HUES6 (cell line): ENCODE data around the gene PCDHB9.
"Not testable (repeated sequence)": the region's sequence is repeated elsewhere in the genome, so short reads cannot be mapped to it uniquely, and the experiment has no call there.

Experiments used
- H3K27ac ChIP-seq: 2 replicates; pipeline ENCODE4 v1.7.0; 2013; ENCODE audit warnings: low read depth, mild to moderate bottlenecking, low read length, inconsistent platforms
- H3K27me3 ChIP-seq: 2 replicates; pipeline ENCODE4 v1.6.1; 2013; ENCODE audit warnings: low read length; ENCODE audit not compliant: control insufficient read depth, insufficient read depth
- H3K36me3 ChIP-seq: 2 replicates; pipeline ENCODE4 v1.6.1; 2013; ENCODE audit warnings: low read length; ENCODE audit not compliant: control insufficient read depth, insufficient read depth
- H3K4me1 ChIP-seq: 2 replicates; pipeline ENCODE4 v1.6.1; 2013; ENCODE audit warnings: low read length; ENCODE audit not compliant: control insufficient read depth, insufficient read depth
- H3K4me3 ChIP-seq: 2 replicates; pipeline ENCODE4 v1.5.1; 2013; ENCODE audit warnings: low read depth, low read length
- H3K9ac ChIP-seq: one replicate; pipeline ENCODE4 v1.6.1; 2013; ENCODE audit warnings: mild to moderate bottlenecking, low read length
- H3K9me3 ChIP-seq: 2 replicates; pipeline ENCODE4 v1.6.1; 2013; ENCODE audit warnings: low read depth, low read length; ENCODE audit not compliant: control insufficient read depth, insufficient read depth

The PCDHB9 gene

DNA sequence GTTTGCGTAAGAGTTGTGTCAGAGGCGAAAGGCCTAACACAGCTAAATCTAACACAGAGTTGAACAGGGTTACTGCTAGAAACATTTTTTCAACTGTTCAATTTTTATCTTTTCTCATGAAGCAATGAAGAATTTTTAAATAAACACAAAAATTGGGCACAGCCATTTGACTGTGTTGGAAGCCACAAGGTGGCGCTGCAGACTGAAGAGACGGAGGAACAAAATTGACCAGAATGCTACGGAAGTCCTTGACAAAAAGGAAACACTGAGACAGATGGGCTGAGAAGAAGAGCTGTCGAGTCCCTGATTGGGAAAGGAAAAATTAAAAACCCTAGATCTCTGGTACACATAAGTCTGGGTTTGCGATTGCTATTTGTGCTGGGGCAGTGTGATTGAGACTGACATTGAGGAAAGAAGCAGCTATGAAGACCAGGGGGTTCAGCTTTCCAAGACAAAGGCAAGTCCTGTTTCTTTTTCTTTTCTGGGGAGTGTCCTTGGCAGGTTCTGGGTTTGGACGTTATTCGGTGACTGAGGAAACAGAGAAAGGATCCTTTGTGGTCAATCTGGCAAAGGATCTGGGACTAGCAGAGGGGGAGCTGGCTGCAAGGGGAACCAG, at the start of gene PCDHB9:
TSS of gene PCDHB9 (plus strand) at position 265 of the 616 bp plus-strand sequence. CDS start at position 423, 158 bp downstream.
- no peak within 1 kb of the TSS for H3K9ac ChIP-seq

DNA sequence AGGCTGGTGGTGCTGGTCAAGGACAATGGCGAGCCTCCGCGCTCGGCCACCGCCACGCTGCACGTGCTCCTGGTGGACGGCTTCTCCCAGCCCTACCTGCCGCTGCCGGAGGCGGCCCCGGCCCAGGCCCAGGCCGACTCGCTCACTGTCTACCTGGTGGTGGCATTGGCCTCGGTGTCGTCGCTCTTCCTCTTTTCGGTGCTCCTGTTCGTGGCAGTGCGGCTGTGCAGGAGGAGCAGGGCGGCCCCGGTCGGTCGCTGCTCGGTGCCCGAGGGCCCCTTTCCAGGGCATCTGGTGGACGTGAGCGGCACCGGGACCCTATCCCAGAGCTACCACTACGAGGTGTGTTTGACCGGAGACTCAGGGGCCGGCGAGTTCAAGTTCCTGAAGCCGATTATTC, 49.6 kb upstream of the PCDHB9 start:
- H3K4me3 ChIP-seq, H3K36me3 ChIP-seq, H3K27ac ChIP-seq, H3K4me1 ChIP-seq, H3K9ac ChIP-seq, H3K27me3 ChIP-seq: not testable (repeated sequence)
- H3K9me3 ChIP-seq, result peaks cover 18% of the 10 kb centered on the region

More for the DNA sequence above, at the start of gene PCDHB9:
- no peaks in the 10 kb centered on the region for H3K36me3 ChIP-seq
- H3K4me1 ChIP-seq, result no peaks in the 10 kb centered on the region
- H3K4me3 ChIP-seq, result no peak within 1 kb of the TSS
- no peak within 1 kb of the TSS for H3K27ac ChIP-seq
- peaks cover 4% of the 10 kb centered on the region; the same call in 1 of the 2 replicates for H3K9me3 ChIP-seq
- H3K27me3 ChIP-seq, result no peaks in the 10 kb centered on the region; the same call in 1 of the 2 replicates

DNA sequence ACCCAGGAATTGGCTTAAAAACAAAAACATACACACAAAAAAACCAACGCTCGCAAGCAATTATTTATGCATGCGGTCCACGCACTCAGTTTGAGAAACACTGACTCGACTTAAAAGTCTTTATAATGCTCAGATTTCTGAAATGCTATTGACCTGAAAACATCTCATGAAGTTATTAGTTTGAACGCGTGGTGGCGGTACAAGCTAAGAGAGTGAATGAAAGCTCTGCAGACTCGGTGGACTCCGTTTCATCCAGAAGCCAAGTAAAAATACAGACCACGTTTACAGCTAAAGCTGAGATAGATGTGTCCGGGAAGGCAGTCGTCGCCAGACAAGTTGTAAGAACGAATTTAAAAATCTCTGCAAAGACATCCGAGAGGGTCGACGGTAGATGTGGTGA, 37.1 kb upstream of the PCDHB9 start, which contains the start of gene PCDHB6:
TSS of gene PCDHB6 (plus strand) at position 246 of the 400 bp plus-strand sequence. CDS start 201 bp downstream, outside the sequence.
- H3K27ac ChIP-seq, result no peak within 1 kb of the TSS
- no peaks in the 10 kb centered on the region for H3K27me3 ChIP-seq
- no peaks in the 10 kb centered on the region for H3K36me3 ChIP-seq
- no peak within 1 kb of the TSS for H3K9ac ChIP-seq
- no peaks in the 10 kb centered on the region for H3K4me1 ChIP-seq
- H3K9me3 ChIP-seq, result peaks cover 9% of the 10 kb centered on the region; the same call in 1 of the 2 replicates
- H3K4me3 ChIP-seq, result no peak within 1 kb of the TSS

DNA sequence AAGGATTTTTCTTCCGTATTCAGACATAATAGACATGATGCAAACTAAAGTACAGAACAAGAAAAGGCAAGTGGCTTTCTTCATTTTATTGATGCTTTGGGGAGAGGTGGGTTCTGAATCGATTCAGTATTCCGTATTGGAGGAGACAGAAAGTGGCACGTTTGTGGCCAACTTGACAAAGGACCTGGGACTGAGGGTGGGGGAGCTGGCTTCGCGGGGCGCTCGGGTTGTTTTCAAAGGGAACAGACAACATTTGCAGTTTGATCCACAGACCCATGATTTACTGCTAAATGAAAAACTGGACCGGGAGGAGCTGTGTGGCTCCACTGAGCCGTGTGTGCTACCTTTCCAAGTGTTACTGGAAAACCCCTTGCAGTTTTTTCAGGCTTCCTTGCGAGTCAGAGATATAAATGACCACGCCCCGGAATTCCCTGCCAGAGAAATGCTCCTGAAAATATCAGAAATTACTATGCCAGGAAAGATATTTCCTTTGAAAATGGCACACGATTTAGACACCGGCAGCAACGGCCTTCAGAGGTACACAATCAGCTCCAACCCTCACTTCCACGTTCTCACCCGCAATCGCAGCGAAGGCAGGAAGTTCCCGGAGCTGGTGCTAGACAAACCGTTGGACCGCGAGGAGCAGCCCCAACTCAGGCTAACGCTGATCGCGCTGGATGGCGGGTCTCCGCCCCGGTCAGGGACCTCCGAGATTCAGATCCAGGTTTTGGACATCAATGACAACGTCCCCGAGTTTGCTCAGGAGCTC, 36.6 kb upstream of the PCDHB9 start:
- Histone ChIP-seq H3K27ac (no peak overlapping the region), H3K9ac (no peak overlapping the region), H3K4me3 (no peak overlapping the region), H3K4me1 (no peaks in the 10 kb centered on the region), H3K36me3 (no peaks in the 10 kb centered on the region), H3K27me3 (no peaks in the 10 kb centered on the region), H3K9me3 (peaks cover 9% of the 10 kb centered on the region; the same call in 1 of the 2 replicates)

DNA sequence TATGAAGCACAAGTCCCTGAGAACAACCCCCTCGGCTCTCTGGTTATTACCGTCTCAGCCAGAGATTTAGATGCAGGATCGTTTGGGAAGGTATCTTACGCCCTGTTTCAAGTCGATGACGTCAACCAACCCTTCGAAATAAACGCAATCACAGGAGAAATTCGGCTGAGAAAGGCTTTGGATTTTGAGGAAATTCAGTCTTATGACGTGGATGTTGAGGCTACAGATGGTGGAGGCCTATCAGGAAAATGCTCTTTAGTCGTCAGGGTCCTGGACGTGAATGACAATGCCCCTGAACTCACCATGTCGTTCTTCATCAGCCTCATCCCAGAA, 36.0 kb upstream of the PCDHB9 start:
- H3K4me1 ChIP-seq, result no peaks in the 10 kb centered on the region
- H3K27me3 ChIP-seq, result no peaks in the 10 kb centered on the region
- no peak overlapping the region for H3K27ac ChIP-seq
- no peaks in the 10 kb centered on the region for H3K36me3 ChIP-seq
- H3K4me3 ChIP-seq, result no peak overlapping the region
- H3K9me3 ChIP-seq, result peaks cover 9% of the 10 kb centered on the region; the same call in 1 of the 2 replicates
- no peak overlapping the region for H3K9ac ChIP-seq

DNA sequence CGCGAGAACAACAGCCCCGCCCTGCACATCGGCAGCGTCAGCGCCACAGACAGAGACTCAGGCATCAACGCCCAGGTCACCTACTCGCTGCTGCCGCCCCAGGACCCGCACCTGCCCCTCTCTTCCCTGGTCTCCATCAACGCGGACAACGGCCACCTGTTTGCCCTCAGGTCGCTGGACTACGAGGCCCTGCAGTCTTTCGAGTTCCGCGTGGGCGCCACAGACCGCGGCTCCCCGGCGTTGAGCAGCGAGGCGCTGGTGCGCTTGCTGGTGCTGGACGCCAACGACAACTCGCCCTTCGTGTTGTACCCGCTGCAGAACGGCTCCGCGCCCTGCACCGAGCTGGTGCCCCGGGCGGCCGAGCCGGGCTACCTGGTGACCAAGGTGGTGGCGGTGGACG, 35.3 kb upstream of the PCDHB9 start:
- H3K9me3 ChIP-seq, H3K36me3 ChIP-seq, H3K27ac ChIP-seq: not testable (repeated sequence)

DNA sequence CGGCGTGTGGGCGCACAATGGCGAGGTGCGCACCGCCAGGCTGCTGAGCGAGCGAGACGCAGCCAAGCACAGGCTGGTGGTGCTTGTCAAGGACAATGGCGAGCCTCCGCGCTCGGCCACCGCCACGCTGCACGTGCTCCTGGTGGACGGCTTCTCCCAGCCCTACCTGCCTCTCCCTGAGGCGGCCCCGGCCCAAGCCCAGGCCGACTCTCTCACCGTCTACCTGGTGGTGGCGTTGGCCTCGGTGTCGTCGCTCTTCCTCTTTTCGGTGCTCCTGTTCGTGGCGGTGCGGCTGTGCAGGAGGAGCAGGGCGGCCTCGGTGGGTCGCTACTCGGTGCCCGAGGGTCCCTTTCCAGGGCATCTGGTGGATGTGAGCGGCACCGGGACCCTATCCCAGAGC, 34.9 kb upstream of the PCDHB9 start:
- not testable (repeated sequence) for H3K36me3 ChIP-seq, H3K9me3 ChIP-seq, H3K27me3 ChIP-seq, H3K4me3 ChIP-seq, H3K27ac ChIP-seq, H3K4me1 ChIP-seq, H3K9ac ChIP-seq

More for the DNA sequence above, 35.3 kb upstream of the PCDHB9 start:
- not testable (repeated sequence) for H3K4me3 ChIP-seq, H3K9ac ChIP-seq, H3K27me3 ChIP-seq, H3K4me1 ChIP-seq

DNA sequence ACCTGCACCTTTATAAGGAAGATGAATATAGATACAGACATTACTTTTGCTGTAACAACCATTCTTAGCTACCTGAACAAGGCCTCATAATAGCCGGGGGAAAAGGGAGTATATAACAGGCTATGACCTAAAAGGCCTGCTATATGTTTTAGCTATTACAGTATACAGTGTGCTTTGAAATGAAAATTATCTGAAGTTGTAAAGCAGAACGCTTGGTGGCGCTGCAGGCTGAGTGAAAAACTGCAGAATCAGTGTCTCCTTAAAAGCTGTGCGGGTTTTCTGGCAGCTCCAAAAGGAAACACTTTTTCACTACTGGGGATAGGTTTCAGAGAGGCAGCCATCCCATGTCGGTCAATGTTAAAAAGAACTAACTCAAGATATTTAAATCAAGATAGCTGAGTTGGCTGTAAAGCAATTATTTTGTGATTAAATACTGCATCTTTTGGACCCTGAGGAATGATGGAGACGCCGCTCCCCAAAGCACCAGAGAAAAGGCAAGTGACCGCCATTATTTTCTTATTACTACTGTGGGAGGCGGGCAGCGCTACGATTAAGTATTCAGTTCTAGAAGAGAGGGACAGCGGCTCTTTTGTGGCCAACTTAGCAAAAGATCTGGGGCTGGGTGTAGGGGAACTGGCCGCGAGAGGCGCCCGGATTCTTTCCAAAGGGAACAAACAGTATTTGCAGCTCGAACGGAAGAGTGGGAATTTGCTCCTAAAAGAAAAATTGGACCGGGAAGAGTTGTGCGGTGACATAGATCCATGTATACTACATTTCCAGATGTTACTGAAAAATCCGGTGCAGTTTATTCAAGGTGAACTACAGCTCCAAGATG, 31.2 kb upstream of the PCDHB9 start:
- Histone ChIP-seq H3K4me3 (no peak overlapping the region), H3K27ac (no peak overlapping the region), H3K36me3 (no peaks in the 10 kb centered on the region), H3K9ac (no peak overlapping the region), H3K9me3 (peaks cover 6% of the 10 kb centered on the region; the same call in 1 of the 2 replicates), H3K27me3 (no peaks in the 10 kb centered on the region), H3K4me1 (no peaks in the 10 kb centered on the region)

DNA sequence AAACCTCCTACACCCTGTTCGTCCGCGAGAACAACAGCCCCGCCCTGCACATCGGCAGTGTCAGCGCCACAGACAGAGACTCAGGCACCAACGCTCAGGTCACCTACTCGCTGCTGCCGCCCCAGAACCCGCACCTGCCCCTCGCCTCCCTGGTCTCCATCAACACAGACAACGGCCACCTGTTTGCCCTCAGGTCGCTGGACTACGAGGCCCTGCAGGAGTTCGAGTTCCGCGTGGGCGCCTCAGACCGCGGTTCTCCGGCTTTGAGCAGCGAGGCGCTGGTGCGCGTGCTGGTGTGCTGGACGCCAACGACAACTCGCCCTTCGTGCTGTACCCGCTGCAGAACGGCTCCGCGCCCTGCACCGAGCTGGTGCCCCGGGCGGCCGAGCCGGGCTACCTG, 29.6 kb upstream of the PCDHB9 start:
- not testable (repeated sequence) for H3K9ac ChIP-seq, H3K9me3 ChIP-seq, H3K4me3 ChIP-seq, H3K27me3 ChIP-seq, H3K27ac ChIP-seq, H3K36me3 ChIP-seq, H3K4me1 ChIP-seq

DNA sequence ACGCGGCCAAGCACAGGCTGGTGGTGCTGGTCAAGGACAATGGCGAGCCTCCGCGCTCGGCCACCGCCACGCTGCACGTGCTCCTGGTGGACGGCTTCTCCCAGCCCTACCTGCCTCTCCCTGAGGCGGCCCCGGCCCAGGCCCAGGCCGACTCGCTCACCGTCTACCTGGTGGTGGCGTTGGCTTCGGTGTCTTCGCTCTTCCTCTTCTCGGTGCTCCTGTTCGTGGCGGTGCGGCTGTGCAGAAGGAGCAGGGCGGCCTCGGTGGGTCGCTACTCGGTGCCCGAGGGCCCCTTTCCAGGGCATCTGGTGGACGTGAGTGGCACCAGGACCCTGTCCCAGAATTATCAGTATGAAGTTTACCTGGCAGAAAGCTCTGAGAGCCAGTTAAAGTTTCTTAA, 29.1 kb upstream of the PCDHB9 start:
- H3K36me3 ChIP-seq, H3K9ac ChIP-seq, H3K9me3 ChIP-seq, H3K27ac ChIP-seq, H3K4me1 ChIP-seq, H3K4me3 ChIP-seq, H3K27me3 ChIP-seq: not testable (repeated sequence)
